ENCODE measurements around the gene SPECC1.
"Not testable (repeated sequence)": the region's sequence is repeated elsewhere in the genome, so short reads cannot be mapped to it uniquely, and the experiment has no call there.

Gene SPECC1, protein sequence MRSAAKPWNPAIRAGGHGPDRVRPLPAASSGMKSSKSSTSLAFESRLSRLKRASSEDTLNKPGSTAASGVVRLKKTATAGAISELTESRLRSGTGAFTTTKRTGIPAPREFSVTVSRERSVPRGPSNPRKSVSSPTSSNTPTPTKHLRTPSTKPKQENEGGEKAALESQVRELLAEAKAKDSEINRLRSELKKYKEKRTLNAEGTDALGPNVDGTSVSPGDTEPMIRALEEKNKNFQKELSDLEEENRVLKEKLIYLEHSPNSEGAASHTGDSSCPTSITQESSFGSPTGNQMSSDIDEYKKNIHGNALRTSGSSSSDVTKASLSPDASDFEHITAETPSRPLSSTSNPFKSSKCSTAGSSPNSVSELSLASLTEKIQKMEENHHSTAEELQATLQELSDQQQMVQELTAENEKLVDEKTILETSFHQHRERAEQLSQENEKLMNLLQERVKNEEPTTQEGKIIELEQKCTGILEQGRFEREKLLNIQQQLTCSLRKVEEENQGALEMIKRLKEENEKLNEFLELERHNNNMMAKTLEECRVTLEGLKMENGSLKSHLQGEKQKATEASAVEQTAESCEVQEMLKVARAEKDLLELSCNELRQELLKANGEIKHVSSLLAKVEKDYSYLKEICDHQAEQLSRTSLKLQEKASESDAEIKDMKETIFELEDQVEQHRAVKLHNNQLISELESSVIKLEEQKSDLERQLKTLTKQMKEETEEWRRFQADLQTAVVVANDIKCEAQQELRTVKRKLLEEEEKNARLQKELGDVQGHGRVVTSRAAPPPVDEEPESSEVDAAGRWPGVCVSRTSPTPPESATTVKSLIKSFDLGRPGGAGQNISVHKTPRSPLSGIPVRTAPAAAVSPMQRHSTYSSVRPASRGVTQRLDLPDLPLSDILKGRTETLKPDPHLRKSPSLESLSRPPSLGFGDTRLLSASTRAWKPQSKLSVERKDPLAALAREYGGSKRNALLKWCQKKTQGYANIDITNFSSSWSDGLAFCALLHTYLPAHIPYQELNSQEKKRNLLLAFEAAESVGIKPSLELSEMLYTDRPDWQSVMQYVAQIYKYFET

DNA sequence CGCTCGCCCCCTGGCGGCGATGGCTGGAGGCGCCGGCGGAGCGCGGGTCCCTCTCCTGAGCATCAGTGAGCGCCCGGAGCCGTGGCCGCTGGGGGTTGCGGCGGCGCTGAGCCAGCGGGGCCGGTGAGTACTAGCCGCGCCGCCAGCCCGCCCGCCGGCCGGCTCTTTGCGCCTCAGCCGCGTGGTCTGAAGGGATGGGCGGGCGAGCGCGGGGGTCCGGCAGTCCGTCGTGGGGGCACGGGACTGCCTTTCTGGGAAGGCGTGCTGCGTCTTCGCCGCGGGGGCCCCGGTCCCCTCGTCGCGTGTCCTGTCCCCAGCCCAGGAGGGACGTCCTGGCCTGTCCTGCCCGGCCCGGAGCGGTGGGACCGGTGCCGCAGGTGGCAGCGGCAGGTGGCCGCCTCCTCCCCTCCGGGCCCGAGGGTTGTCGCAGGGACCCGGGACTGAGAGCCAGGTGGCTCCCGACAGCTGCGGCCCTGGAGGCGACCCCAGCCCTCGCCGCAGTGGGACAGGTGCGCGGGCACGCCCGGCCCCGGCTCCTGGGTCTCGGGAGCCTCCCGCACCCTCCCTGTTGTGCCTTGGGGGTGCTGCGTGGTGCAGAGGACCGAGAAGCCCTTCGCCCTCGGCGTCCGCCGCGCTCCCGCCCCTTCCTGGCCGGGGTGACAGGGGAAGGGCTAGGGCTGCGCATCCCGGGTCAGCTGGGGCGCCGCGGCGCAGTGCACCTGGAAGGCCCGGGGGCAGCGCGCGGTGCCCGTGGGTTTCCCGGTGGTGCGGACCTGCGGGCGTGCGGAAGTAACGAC lies at the start of gene SPECC1:
SPECC1 (plus strand) TSS at position 58 of the 797 bp plus-strand sequence. CDS start 87,293 bp downstream, outside the sequence.
- H3K4me3 ChIP-seq (ENCODE audit: low read depth, low read length) = peak within 1 kb of the TSS; percentile 77
- DNase-seq (ENCODE audit: low read depth) = peak; percentile 88
- TF ChIP-seq MYC (IDR thresholded peaks at IDR 0.05; ENCODE audit: low read depth, low read length) (peak; percentile 57; the same call in 1 of the 2 replicates), CTCF (IDR thresholded peaks at IDR 0.05; ENCODE audit: low read depth, low read length) (peak; percentile 82), POLR2A (IDR thresholded peaks at IDR 0.05; ENCODE audit: extremely low read depth, insufficient read length) (peak; percentile 14), MAX (IDR thresholded peaks at IDR 0.05; ENCODE audit: low read depth, low read length) (no peak)

DNA sequence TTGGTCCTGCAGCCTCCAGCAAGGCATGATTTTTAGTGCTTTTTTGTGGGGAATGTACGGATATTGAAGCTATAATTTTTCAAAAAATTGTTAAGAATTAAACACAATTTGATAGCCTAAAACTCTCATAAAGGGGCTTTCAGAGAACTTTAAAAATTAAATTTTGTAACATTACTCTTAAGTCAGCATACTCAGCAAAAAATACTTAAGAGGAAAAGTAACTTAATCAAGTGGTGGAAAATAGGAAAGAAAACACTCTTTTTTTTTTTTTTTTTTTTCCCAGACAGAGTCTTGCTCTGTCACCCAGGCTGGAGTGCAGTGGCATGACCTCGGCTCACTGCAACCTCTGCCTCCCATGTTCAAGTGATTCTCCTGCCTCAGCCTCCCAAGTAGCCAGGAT lies 46.2 kb upstream of the SPECC1 start:
- H3K4me3 ChIP-seq (ENCODE audit: low read depth, low read length); DNase-seq (ENCODE audit: low read depth): not testable (repeated sequence)

DNA sequence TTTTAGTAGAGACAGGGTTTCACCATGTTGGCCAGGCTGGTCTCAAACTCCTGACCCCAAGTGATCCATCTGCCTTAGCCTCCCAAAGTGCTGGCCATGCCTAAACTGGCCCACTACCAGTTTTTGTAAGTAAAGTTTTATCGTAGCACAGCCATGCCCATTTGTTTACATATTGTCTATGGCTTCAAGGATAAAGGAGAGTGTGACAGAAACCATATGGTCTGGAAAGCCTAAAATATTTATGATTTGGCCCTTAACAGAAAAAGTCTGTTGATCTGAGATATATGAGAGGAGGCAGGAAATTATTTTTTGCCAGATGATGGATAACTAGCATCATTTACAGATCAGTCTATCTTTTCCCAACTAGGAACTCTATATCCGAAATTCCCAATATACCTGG lies 36.0 kb upstream of the SPECC1 start:
- no peak overlapping the region for H3K4me3 ChIP-seq (ENCODE audit: low read depth, low read length)
- TF ChIP-seq MAX (IDR thresholded peaks at IDR 0.05; ENCODE audit: low read depth, low read length) (no peak), CTCF (IDR thresholded peaks at IDR 0.05; ENCODE audit: low read depth, low read length) (no peak), POLR2A (IDR thresholded peaks at IDR 0.05; ENCODE audit: extremely low read depth, insufficient read length) (no peak), MYC (IDR thresholded peaks at IDR 0.05; ENCODE audit: low read depth, low read length) (no peak)
- no peak for DNase-seq (ENCODE audit: low read depth)

GRCh38 chr17:19975601-19976000 lies 33.6 kb upstream of the SPECC1 start:
- no peak for DNase-seq (ENCODE audit: low read depth)
- no peak for TF ChIP-seq MYC (IDR thresholded peaks at IDR 0.05; ENCODE audit: low read depth, low read length)
- TF ChIP-seq CTCF (IDR thresholded peaks at IDR 0.05; ENCODE audit: low read depth, low read length) = no peak
- peak overlapping the region; percentile 99 for H3K4me3 ChIP-seq (ENCODE audit: low read depth, low read length)

DNA sequence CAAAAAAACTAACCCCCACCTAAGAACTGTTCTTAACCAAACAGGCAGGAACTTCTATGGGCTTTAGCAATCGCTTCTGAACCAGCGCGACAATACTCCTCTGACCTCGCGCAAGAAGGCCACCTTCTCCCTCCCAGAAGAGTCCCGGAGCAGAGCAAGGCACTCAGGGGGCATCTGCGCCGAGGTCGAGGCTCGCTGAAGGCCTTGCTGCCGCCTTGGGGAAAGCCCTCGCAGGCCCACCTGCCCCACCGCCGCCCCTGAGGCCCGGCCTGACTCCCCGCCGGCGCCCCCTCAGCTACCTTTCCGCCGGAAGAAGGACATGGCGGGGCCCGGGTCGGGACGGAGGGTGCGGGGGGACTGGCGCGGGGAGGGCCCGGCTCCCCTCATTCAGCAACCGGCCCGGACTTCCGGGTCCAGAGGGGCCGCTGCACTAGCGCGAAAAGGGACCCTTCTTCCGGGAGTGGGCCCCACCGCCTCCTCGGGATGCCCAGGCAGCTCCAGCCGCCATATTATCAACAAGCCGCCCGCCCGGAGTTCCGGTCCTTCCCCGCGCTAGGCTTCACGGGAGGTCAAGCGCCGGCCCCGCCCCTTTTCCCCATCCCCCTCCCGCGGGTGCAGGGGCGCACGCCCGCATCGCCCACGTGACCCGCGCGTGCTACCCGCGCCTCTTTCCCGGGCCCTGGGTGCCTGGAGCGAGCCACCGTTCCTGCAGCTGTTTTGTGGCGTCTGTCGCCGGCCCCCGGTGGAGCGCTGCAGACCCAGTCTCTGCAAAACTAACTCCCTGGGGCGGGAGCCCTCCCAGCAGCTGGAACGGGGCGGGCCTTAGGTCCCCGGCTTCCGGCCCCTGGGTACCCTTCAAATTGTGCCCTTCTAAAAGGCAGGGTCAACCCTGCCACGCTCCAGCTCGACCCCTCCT lies 31.6 kb upstream of the SPECC1 start, which contains the start of gene AKAP10:
AKAP10 (minus strand) TSS at position 536 of the 916 bp plus-strand sequence; CDS start at position 387, 149 bp downstream.
- TF ChIP-seq CTCF (IDR thresholded peaks at IDR 0.05; ENCODE audit: low read depth, low read length) (no peak), MAX (IDR thresholded peaks at IDR 0.05; ENCODE audit: low read depth, low read length) (peak; percentile 96), MYC (IDR thresholded peaks at IDR 0.05; ENCODE audit: low read depth, low read length) (peak; percentile 95), POLR2A (IDR thresholded peaks at IDR 0.05; ENCODE audit: extremely low read depth, insufficient read length) (peak; percentile 54)
- DNase-seq (ENCODE audit: low read depth) = peak; percentile 97

More for the DNA sequence above, 31.6 kb upstream of the SPECC1 start, which contains the start of gene AKAP10:
- peak within 1 kb of the TSS; percentile 99 for H3K4me3 ChIP-seq (ENCODE audit: low read depth, low read length)

Measured in NB4 (cell line).